Mesenchymal stem cell (in vitro differentiated cells and primary cell): ENCODE measurements around the gene WIPF3.

Experiments
- DNase-seq: peaks from one replicate; pipeline ENCODE4 v3.0.0-alpha.2; 2013
- H2AFZ ChIP-seq: one replicate; pipeline ENCODE4 v1.6.1; 2013; ENCODE audit warnings: low read depth, mild to moderate bottlenecking, control low read depth, inconsistent platforms, low read length, moderate library complexity
- H2AK5ac ChIP-seq: 2 replicates; pipeline ENCODE4 v1.6.1; 2013; ENCODE audit warnings: low read length, moderate library complexity, mild to moderate bottlenecking, inconsistent platforms; ENCODE audit not compliant: severe bottlenecking
- H2BK120ac ChIP-seq: one replicate; pipeline ENCODE4 v1.6.1; 2013; ENCODE audit warnings: low read depth, mild to moderate bottlenecking, inconsistent platforms, low read length, moderate library complexity
- H2BK12ac ChIP-seq, 2 experiments: one replicate each; pipeline ENCODE4 v1.6.1; 2013; ENCODE audit warnings: inconsistent platforms in 2 of 2, low read length in 2 of 2, mild to moderate bottlenecking in 2 of 2, moderate library complexity in 2 of 2, control low read depth in 1 of 2
- H2BK15ac ChIP-seq: one replicate; pipeline ENCODE4 v1.6.1; 2013; ENCODE audit warnings: mild to moderate bottlenecking, low read depth, inconsistent platforms; ENCODE audit not compliant: poor library complexity, severe bottlenecking
- H2BK5ac ChIP-seq: 2 replicates; pipeline ENCODE4 v1.6.1; 2013; ENCODE audit warnings: low read depth, mild to moderate bottlenecking, low read length, control low read depth, inconsistent platforms; ENCODE audit not compliant: poor library complexity, severe bottlenecking
- H3K14ac ChIP-seq, 2 experiments: one replicate each; pipeline ENCODE4 v1.6.1; 2013; ENCODE audit warnings: inconsistent platforms in 2 of 2, low read length in 2 of 2, control low read depth in 1 of 2, mild to moderate bottlenecking in 1 of 2, moderate library complexity in 1 of 2
- H3K18ac ChIP-seq, 2 experiments: one replicate each; pipeline ENCODE4 v1.6.1; 2013; ENCODE audit warnings: inconsistent platforms in 2 of 2, low read length in 2 of 2, control low read depth in 1 of 2, low read depth in 1 of 2, mild to moderate bottlenecking in 1 of 2
- H3K23ac ChIP-seq, 2 experiments: one replicate each; pipeline ENCODE4 v1.6.1; 2013; ENCODE audit warnings: inconsistent platforms in 2 of 2, low read length in 2 of 2, mild to moderate bottlenecking in 2 of 2, moderate library complexity in 2 of 2, control low read depth in 1 of 2
- H3K27ac ChIP-seq: 2 replicates; pipeline ENCODE4 v1.5.1; 2013; ENCODE audit warnings: mild to moderate bottlenecking, moderate library complexity, low read length, control low read depth, inconsistent platforms; ENCODE audit not compliant: poor library complexity, severe bottlenecking
- H3K27me3 ChIP-seq, 2 experiments: 2 replicates each; pipeline versions ENCODE4 v1.6.1 to v1.7.0; 2013; ENCODE audit warnings: low read length in 2 of 2, mild to moderate bottlenecking in 2 of 2, moderate library complexity in 2 of 2, control low read depth in 1 of 2, inconsistent platforms in 1 of 2; ENCODE audit not compliant: control insufficient read depth in 1 of 2, insufficient read depth in 1 of 2
- H3K36me3 ChIP-seq, 2 experiments: 2 replicates each; pipeline versions ENCODE4 v1.6.1 to v1.7.0; 2013; ENCODE audit warnings: low read length in 2 of 2, control low read depth in 1 of 2, inconsistent platforms in 1 of 2, low read depth in 1 of 2, mild to moderate bottlenecking in 1 of 2; ENCODE audit not compliant: insufficient read depth in 2 of 2, control insufficient read depth in 1 of 2
- H3K4ac ChIP-seq, 2 experiments: one replicate each; pipeline ENCODE4 v1.6.1; 2013; ENCODE audit warnings: inconsistent platforms in 2 of 2, low read length in 2 of 2, mild to moderate bottlenecking in 2 of 2, moderate library complexity in 2 of 2, control low read depth in 1 of 2, low read depth in 1 of 2
- H3K4me1 ChIP-seq: 2 replicates; pipeline ENCODE4 v1.6.1; 2013; ENCODE audit warnings: low read depth, low read length, control low read depth; ENCODE audit not compliant: control insufficient read depth, insufficient read depth
- H3K4me2 ChIP-seq: 2 replicates; pipeline ENCODE4 v1.6.1; 2013; ENCODE audit warnings: low read length, mild to moderate bottlenecking, inconsistent platforms; ENCODE audit not compliant: poor library complexity, severe bottlenecking
- H3K4me3 ChIP-seq, 2 experiments: 2 replicates each; pipeline versions ENCODE4 v1.5.1 to v1.7.0; 2013; ENCODE audit warnings: low read length in 2 of 2, mild to moderate bottlenecking in 2 of 2, control low read depth in 1 of 2, low read depth in 1 of 2; ENCODE audit not compliant: insufficient read depth in 1 of 2
- H3K79me1 ChIP-seq: replicated peaks from 2 replicates; pipeline ENCODE4 v1.6.1; 2013; ENCODE audit warnings: mild to moderate bottlenecking, control low read depth, low read length, inconsistent platforms; ENCODE audit not compliant: poor library complexity, severe bottlenecking
- H3K9ac ChIP-seq: 2 replicates; pipeline ENCODE4 v1.7.0; 2013; ENCODE audit warnings: mild to moderate bottlenecking, low read length, moderate library complexity
- H3K9me3 ChIP-seq: 2 replicates; pipeline ENCODE4 v1.7.0; 2013; ENCODE audit warnings: mild to moderate bottlenecking, low read length; ENCODE audit not compliant: control insufficient read depth
- H4K8ac ChIP-seq: one replicate; pipeline ENCODE4 v1.6.1; 2013; ENCODE audit warnings: inconsistent platforms, mild to moderate bottlenecking, low read length, moderate library complexity
- H4K91ac ChIP-seq: one replicate; pipeline ENCODE4 v1.6.1; 2013; ENCODE audit warnings: mild to moderate bottlenecking, low read length, inconsistent platforms
- WGBS: methylation state at CpG from one replicate; pipeline ENCODE4 v1.1.7; 2013; ENCODE audit warnings: mixed read lengths; 5-methylcytosine and 5-hydroxymethylcytosine counted together

Gene WIPF3

GRCh38 chr7:29871787-29872398, 65.6 kb downstream of the WIPF3 start:
- Histone ChIP-seq H3K4ac (no peak overlapping the region), H2BK15ac (no peak overlapping the region), H3K79me1 (no peaks in the 10 kb centered on the region), H3K27me3 (peaks cover 0 to 23% of the 10 kb centered on the region in 2 experiments), H3K9ac (no peak overlapping the region), H2AFZ (no peak overlapping the region), H4K8ac (no peak overlapping the region), H3K4me3 (no peak overlapping the region), H3K23ac (no peak overlapping the region), H2BK12ac (no peak overlapping the region), H2AK5ac (no peak overlapping the region), H3K36me3 (no peaks in the 10 kb centered on the region), H3K27ac (no peak overlapping the region), H4K91ac (no peak overlapping the region), H3K9me3 (no peaks in the 10 kb centered on the region), H2BK120ac (no peak overlapping the region), H3K14ac (no peak overlapping the region), H2BK5ac (no peak overlapping the region), H3K4me2 (no peak overlapping the region), H3K18ac (no peak overlapping the region), H3K4me1 (no peaks in the 10 kb centered on the region)
- DNase-seq: peak; percentile 66
- WGBS: 89% methylated on average over 3 of the region's 5 CpGs

GRCh38 chr7:29873644-29874294, 67.5 kb downstream of the WIPF3 start:
- Histone ChIP-seq H3K4me2 (no peak overlapping the region), H3K9me3 (no peaks in the 10 kb centered on the region), H2AK5ac (no peak overlapping the region), H2BK120ac (no peak overlapping the region), H3K4me3 (no peak overlapping the region), H2BK5ac (no peak overlapping the region), H3K23ac (no peak overlapping the region), H3K4me1 (peaks cover 2% of the 10 kb centered on the region), H3K9ac (no peak overlapping the region), H4K8ac (no peak overlapping the region), H2BK15ac (no peak overlapping the region), H2BK12ac (no peak overlapping the region), H3K79me1 (no peaks in the 10 kb centered on the region), H3K27me3 (peaks cover 0 to 23% of the 10 kb centered on the region in 2 experiments), H4K91ac (no peak overlapping the region), H3K27ac (no peak overlapping the region), H3K4ac (no peak overlapping the region), H3K18ac (no peak overlapping the region), H2AFZ (no peak overlapping the region), H3K14ac (no peak overlapping the region), H3K36me3 (no peaks in the 10 kb centered on the region)
- 92% methylated on average over 3 of the region's 4 CpGs for WGBS
- no peak for DNase-seq

- no peak overlapping the region for H2BK120ac ChIP-seq
- H3K9me3 ChIP-seq: no peaks in the 10 kb centered on the region
- WGBS: 95% methylated on average over 13 of the region's 13 CpGs
- no peak overlapping the region for H3K27ac ChIP-seq
- H4K91ac ChIP-seq: no peak overlapping the region
- no peaks in the 10 kb centered on the region for H3K36me3 ChIP-seq
- H2BK12ac ChIP-seq: no peak overlapping the region
- no peak overlapping the region for H3K4me3 ChIP-seq
- H2AK5ac ChIP-seq: no peak overlapping the region
- no peak overlapping the region for H3K14ac ChIP-seq
- peaks cover 2% of the 10 kb centered on the region for H3K4me1 ChIP-seq
- H2AFZ ChIP-seq: no peak overlapping the region
- no peak overlapping the region for H3K9ac ChIP-seq
- no peak for DNase-seq
- no peak overlapping the region for H4K8ac ChIP-seq
- no peak overlapping the region for H3K4ac ChIP-seq
- no peak overlapping the region for H3K4me2 ChIP-seq
- H3K23ac ChIP-seq: no peak overlapping the region
- no peak overlapping the region for H2BK15ac ChIP-seq
- no peaks in the 10 kb centered on the region for H3K79me1 ChIP-seq
- H3K18ac ChIP-seq: no peak overlapping the region
- peaks cover 0 to 23% of the 10 kb centered on the region in 2 experiments for H3K27me3 ChIP-seq
- H2BK5ac ChIP-seq: no peak overlapping the region
Measured at GRCh38 chr7:29875741-29876140, 69.4 kb downstream of the WIPF3 start.

- H2AK5ac ChIP-seq: no peak overlapping the region
- peak overlapping the region; percentile 20 for H3K9ac ChIP-seq
- H3K4me3 ChIP-seq: no peak overlapping the region
- peaks cover 4% of the 10 kb centered on the region for H3K4me1 ChIP-seq
- H3K14ac ChIP-seq: no peak overlapping the region
- H2BK120ac ChIP-seq: no peak overlapping the region
- DNase-seq: no peak
- H2AFZ ChIP-seq: no peak overlapping the region
- H3K36me3 ChIP-seq: no peaks in the 10 kb centered on the region
- no peak overlapping the region for H3K27ac ChIP-seq
- H3K4ac ChIP-seq: no peak overlapping the region
- no peaks in the 10 kb centered on the region for H3K9me3 ChIP-seq
- no peak overlapping the region for H4K8ac ChIP-seq
- no peak overlapping the region for H2BK5ac ChIP-seq
- H3K4me2 ChIP-seq: no peak overlapping the region
- no peak overlapping the region for H4K91ac ChIP-seq
- WGBS: 67% methylated on average over 3 of the region's 3 CpGs
- H3K23ac ChIP-seq: no peak overlapping the region
- H3K18ac ChIP-seq: no peak overlapping the region
- H2BK12ac ChIP-seq: no peak overlapping the region
- H3K79me1 ChIP-seq: no peaks in the 10 kb centered on the region
- H3K27me3 ChIP-seq: peaks cover 0 to 23% of the 10 kb centered on the region in 2 experiments
- no peak overlapping the region for H2BK15ac ChIP-seq
Measured at GRCh38 chr7:29877196-29877595, 70.9 kb downstream of the WIPF3 start.
